GM10248 (cell line): ENCODE results near the gene HES1.

Experiments used
- CTCF ChIA-PET: fragments of 300-600 bp; sonication (Branson Sonifier 250); formaldehyde crosslinking; extraction: SDS; loops from one replicate; lab custom pipeline; 2021; ENCODE audit warnings: antibody characterized with exemption; lab: Yijun Ruan, JAX
- POLR2A ChIA-PET: fragments of 350-650 bp; sonication (Branson Sonifier 250); formaldehyde crosslinking; extraction: SDS; loops from one replicate; lab custom pipeline; 2020; ENCODE audit warnings: antibody characterized with exemption; lab: Yijun Ruan, JAX
- DNase-seq: peaks from one replicate; pipeline ENCODE4 v3.0.0; 2012; ENCODE audit errors: extremely low spot score
- TF ChIP-seq, protein P1 (sequence below): IDR thresholded peaks from 2 replicates; pipeline ENCODE4 v1.5.1; 2012; ENCODE audit warnings: mild to moderate bottlenecking, low read depth; ENCODE audit errors: extremely low read depth, missing control alignments, control extremely low read depth

HES1 gene

DNA sequence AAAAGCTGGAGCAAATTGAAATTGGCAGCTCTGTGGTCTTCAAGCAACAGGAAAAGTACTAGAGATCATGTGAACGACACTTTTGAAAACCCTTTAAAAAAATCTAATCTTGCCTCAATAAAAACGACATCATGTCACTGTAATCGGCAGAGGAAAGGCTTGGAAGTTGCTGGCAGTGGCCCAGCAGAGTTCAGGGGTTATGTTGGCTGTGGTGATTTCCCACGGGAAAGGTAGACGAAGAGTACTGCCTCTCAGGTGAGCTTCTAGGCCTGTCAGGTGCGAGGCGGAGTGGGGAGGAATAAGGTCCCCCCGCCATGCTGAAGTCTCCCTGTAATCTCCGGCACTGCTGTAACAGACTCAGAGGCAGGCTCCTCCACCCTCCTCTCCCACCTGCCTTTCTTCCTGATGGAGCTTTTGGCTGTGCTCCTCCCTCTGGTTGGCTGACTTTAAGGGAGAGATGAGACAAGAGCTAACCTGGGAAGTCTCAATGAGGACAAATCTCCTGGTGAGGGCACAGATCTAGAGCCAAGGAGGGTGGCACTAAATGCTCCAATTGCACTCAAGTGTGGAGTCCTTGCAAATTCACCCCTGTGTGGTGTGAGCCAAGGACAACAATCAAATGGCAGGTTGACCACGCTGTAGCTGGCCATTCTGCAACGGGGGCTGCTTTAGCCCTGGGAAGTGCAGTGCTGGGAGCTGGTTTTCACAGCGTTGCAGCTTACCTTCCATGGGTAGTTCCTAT lies 18.7 kb upstream of the HES1 start:
- TF ChIP-seq, protein P1, sequence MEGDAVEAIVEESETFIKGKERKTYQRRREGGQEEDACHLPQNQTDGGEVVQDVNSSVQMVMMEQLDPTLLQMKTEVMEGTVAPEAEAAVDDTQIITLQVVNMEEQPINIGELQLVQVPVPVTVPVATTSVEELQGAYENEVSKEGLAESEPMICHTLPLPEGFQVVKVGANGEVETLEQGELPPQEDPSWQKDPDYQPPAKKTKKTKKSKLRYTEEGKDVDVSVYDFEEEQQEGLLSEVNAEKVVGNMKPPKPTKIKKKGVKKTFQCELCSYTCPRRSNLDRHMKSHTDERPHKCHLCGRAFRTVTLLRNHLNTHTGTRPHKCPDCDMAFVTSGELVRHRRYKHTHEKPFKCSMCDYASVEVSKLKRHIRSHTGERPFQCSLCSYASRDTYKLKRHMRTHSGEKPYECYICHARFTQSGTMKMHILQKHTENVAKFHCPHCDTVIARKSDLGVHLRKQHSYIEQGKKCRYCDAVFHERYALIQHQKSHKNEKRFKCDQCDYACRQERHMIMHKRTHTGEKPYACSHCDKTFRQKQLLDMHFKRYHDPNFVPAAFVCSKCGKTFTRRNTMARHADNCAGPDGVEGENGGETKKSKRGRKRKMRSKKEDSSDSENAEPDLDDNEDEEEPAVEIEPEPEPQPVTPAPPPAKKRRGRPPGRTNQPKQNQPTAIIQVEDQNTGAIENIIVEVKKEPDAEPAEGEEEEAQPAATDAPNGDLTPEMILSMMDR, result no peak
- no peak for DNase-seq
- ChIA-PET CTCF (interaction anchor here (0.7 kb wide), 1 partner anchor 8 kb away, joined by 3 read pairs; no protein-coding TSS in a partner anchor), POLR2A (no interaction called here)

DNA sequence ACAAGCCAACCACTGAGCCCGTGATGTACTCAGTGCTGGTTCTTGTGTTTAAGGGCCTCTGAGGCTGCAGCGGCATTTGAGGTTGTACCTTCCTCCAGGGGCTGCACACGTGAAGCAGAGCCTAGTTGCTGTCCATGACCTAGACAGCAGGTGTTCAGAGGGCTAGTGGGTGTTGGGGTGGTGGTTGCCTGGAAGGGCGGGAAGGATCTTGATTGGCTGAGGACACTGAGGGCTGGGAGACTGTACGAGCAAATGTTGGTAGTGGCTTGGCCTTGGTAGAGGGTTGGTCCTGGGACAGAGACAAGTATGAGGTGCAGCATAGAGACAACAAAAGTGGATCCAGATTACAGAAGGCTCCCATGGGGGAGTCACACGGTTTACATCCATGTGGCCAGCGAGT lies 17.0 kb upstream of the HES1 start:
- ChIA-PET POLR2A (no interaction called here), CTCF (no interaction called here)
- no peak for DNase-seq
- TF ChIP-seq, protein P1, result no peak

DNA sequence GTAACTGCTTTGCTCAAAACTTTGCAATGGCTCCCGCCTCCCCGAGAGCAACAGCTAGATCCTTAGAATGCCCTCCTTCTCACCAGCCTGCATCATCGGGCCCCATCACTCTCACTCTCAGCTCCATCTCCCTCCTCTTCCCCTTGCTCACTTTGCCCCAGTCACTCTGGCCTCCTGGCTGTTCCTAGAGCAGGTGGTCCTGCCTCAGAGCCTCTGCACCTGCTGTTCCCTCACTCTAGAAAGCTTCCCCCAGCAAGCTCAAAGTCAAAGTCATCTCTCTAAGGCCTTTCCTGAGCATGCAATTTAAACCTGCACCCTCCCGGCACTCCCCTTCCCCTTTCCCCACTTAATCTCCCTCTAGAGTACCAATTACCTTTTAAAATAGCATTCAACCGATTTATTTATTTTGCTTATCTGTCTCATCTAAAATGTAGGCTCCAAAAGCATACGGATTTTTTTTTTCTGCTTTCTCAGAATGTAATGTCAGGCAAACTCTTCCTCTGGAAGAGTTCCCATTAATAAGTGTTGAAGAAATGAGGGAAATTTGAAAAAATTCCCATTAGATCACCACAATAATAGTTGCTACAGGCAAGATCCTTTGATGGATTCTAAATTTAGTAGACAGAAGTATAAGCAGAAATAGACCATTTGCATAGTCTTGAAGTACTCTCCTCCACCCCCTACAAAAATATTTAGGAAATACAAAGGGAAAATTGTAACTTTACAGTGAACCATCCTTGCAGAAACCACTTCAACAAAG lies 15.9 kb upstream of the HES1 start:
- CTCF ChIA-PET, result no interaction called here
- no peak for DNase-seq
- POLR2A ChIA-PET, result no interaction called here
- TF ChIP-seq, protein P1, result no peak

DNA sequence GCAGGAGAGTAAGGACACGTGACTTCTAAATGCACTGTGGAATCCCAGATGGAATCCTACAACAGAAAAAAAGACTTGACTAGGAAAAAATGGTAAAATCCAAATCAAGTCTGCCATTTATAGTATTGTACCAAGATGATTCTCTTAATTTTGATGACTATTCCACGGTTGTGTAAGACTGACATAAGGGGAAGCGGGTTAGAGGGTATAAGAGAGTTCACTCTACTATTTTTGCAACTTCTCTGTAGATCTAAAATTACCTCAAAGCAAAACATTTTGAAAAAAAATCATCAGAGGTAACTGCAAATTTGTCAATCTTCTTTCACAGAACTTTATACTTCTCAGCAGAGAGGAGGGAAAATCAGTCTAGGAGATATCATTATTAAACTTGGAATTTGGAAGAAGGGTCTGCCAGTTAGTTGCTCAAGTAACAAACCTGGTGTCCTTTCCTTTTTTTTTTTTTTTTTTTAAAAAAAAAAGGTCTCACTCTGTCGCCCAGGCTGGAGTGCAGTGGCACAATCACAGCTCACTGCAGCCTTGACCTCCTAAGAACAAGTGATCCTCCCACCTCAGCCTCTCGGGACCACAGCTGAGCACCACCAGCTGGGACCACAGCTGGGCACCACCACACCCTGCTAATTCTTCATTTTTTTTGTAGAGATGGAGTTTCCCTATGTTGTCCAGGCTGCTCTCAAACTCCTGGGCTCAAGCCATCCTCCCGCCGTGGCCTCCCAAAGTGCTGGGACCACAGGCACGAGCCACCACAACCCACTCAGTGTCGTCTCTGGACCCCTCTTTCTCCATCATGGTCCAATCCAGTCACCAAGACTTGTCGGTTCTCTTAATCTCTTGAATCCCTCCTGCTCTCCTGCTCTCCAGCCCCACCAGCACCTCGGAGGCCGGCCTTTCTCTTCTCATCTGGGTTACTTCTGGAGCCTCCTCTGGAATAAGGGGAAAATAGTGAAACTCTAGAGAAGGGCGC lies 14.9 kb upstream of the HES1 start:
- TF ChIP-seq, protein P1, result no peak

DNA sequence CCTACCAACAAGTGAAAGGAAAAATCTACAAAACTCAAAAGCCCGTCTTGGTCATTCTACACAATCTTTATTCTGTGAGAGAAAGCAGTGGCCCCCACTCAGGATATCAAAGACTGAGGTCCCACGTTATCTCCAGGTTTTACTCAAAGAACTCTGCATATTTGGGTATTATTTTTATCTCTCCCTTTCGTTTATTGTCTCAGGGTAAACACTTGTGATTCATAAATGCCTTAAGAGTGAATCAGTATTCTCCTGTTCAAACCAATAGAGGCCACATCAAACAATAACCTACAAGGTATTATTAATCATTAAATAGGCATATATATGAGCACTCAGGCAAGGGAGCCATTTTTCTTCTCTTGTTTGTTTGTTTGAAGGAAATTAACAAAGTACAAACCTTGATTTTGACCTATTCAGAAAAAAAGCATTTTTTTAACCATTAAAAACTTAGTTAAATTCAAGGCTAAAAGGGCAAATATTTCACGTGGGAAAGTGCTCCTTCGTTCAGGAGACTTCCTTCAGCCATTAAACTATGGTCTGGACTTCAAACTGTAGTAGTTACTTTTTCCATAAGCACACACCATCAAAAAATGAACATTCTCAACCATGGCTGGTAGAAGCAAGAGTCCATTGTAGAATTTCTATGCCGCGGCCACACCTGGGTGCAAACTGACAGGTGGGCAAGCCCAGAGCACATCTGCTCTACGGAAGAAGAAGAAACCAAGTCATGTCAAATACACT lies 13.9 kb upstream of the HES1 start:
- CTCF ChIA-PET, result no interaction called here

More for the DNA sequence above, 14.9 kb upstream of the HES1 start:
- DNase-seq, result no peak
- ChIA-PET POLR2A (no interaction called here), CTCF (no interaction called here)

More for the DNA sequence above, 13.9 kb upstream of the HES1 start:
- POLR2A ChIA-PET, result no interaction called here
- no peak for DNase-seq
- TF ChIP-seq, protein P1, result no peak
